ENCODE data around the gene NOTCH2.
"Not testable (repeated sequence)": the region's sequence is repeated elsewhere in the genome, so short reads cannot be mapped to it uniquely, and the experiment has no call there.

GRCh38 chr1:120100590-120100989 is 31.1 kb upstream of the NOTCH2 start:
- TF ChIP-seq EP300, CTCF (IDR thresholded peaks at IDR 0.05): not testable (repeated sequence)
